Endothelial cell (in vitro differentiated cells): ENCODE measurements around the gene FARS2. TPM values are rescaled to one million over a fixed set of nuclear protein-coding genes. Genes with fewer than 3 reads are reported as not detected.

ENCODE experiments used
- DNase-seq: peaks from one replicate; pipeline ENCODE4 v3.0.0; 2021; ENCODE audit warnings: low spot score
- H3K27ac Mint-ChIP-seq: one replicate; pipeline ENCODE4 v1.8.0; 2021; ENCODE audit warnings: mixed read lengths, inconsistent platforms; ENCODE audit not compliant: unreplicated experiment
- H3K27me3 Mint-ChIP-seq: one replicate; pipeline ENCODE4 v1.8.0; 2021; ENCODE audit warnings: mild to moderate bottlenecking, moderate library complexity, mixed read lengths, inconsistent platforms; ENCODE audit not compliant: unreplicated experiment
- H3K36me3 Mint-ChIP-seq: one replicate; pipeline ENCODE4 v1.8.0; 2021; ENCODE audit warnings: mild to moderate bottlenecking, low read depth, mixed read lengths, inconsistent platforms; ENCODE audit not compliant: unreplicated experiment
- H3K4me1 Mint-ChIP-seq: one replicate; pipeline ENCODE4 v1.8.0; 2021; ENCODE audit warnings: mild to moderate bottlenecking, mixed read lengths, inconsistent platforms; ENCODE audit not compliant: unreplicated experiment
- H3K4me3 Mint-ChIP-seq: one replicate; pipeline ENCODE4 v1.8.0; 2021; ENCODE audit warnings: mild to moderate bottlenecking, mixed read lengths, inconsistent platforms; ENCODE audit not compliant: unreplicated experiment
- H3K9me3 Mint-ChIP-seq: one replicate; pipeline ENCODE4 v1.8.0; 2021; ENCODE audit warnings: mixed read lengths, inconsistent platforms; ENCODE audit not compliant: unreplicated experiment
- CTCF ChIP-seq: fragments of 200-600 bp; sonication (generic); IDR thresholded peaks from one replicate; pipeline ENCODE4 v1.5.0; 2021; ENCODE audit warnings: antibody characterized with exemption; ENCODE audit not compliant: unreplicated experiment
- total RNA-seq: library from RNA; stranded (reverse); fragmentation: NEBNext Ultra II Directional; extraction: Animal tissue kit (Norgen Biotek cat#: 25700); gene quantifications from one replicate; pipeline ENCODE4 v1.2.1, GENCODE V29; 2021; ENCODE audit not compliant: unreplicated experiment

The FARS2 gene
- total RNA-seq, 1 donor from 2014 or later = 17.8 TPM

- DNase-seq = no peak
- H3K27me3 Mint-ChIP-seq = peaks cover 5% of the 10 kb centered on the region
- no peak for TF ChIP-seq CTCF
- no peaks in the 10 kb centered on the region for H3K9me3 Mint-ChIP-seq
- H3K4me3 Mint-ChIP-seq = no peak overlapping the region
- peaks cover 3% of the 10 kb centered on the region for H3K4me1 Mint-ChIP-seq
- no peaks in the 10 kb centered on the region for H3K36me3 Mint-ChIP-seq
- no peak overlapping the region for H3K27ac Mint-ChIP-seq
Measured at GRCh38 chr6:5507131-5507681, 245.9 kb downstream of the FARS2 start.

GRCh38 chr6:5509106-5509505 is 247.8 kb downstream of the FARS2 start:
- H3K27me3 Mint-ChIP-seq = peaks cover 5% of the 10 kb centered on the region
- no peaks in the 10 kb centered on the region for H3K36me3 Mint-ChIP-seq
- DNase-seq = no peak
- no peak overlapping the region for H3K4me3 Mint-ChIP-seq
- TF ChIP-seq CTCF = no peak
- no peak overlapping the region for H3K27ac Mint-ChIP-seq
- H3K4me1 Mint-ChIP-seq = peaks cover 3% of the 10 kb centered on the region
- H3K9me3 Mint-ChIP-seq = no peaks in the 10 kb centered on the region

GRCh38 chr6:5510331-5511133 is 249.2 kb downstream of the FARS2 start:
- no peak for DNase-seq
- Mint-ChIP-seq H3K9me3 (no peaks in the 10 kb centered on the region), H3K36me3 (no peaks in the 10 kb centered on the region), H3K4me1 (peaks cover 3% of the 10 kb centered on the region), H3K27me3 (peaks cover 5% of the 10 kb centered on the region), H3K4me3 (no peak overlapping the region), H3K27ac (no peak overlapping the region)
- no peak for TF ChIP-seq CTCF

GRCh38 chr6:5511954-5512353 is 250.6 kb downstream of the FARS2 start:
- no peak for DNase-seq
- H3K27ac Mint-ChIP-seq = no peak overlapping the region
- H3K9me3 Mint-ChIP-seq = no peaks in the 10 kb centered on the region
- no peak for TF ChIP-seq CTCF
- no peak overlapping the region for H3K4me3 Mint-ChIP-seq
- peaks cover 3% of the 10 kb centered on the region for H3K4me1 Mint-ChIP-seq
- no peaks in the 10 kb centered on the region for H3K36me3 Mint-ChIP-seq
- peaks cover 5% of the 10 kb centered on the region for H3K27me3 Mint-ChIP-seq

- Mint-ChIP-seq H3K27me3 (peaks cover 3% of the 10 kb centered on the region), H3K4me3 (no peak overlapping the region), H3K9me3 (no peaks in the 10 kb centered on the region), H3K27ac (no peak overlapping the region), H3K4me1 (peaks cover 1% of the 10 kb centered on the region), H3K36me3 (no peaks in the 10 kb centered on the region)
- DNase-seq = no peak
- no peak for TF ChIP-seq CTCF
Measured at GRCh38 chr6:5512422-5512821, 251.1 kb downstream of the FARS2 start.
